GM19397 (cell line): Measurements from ENCODE around the gene TFEB.

Source experiments
- ATAC-seq: cut with Tn5 transposase; IDR thresholded peaks from one replicate; pipeline ENCODE4 v1.9.1; 2021; ENCODE audit warnings: mild to moderate bottlenecking, moderate library complexity; ENCODE audit not compliant: unreplicated experiment

The TFEB gene

GRCh38 chr6:41677124-41677921 lies 58.1 kb downstream of the TFEB start:
- ATAC-seq = no peak

- no peak for ATAC-seq
Measured at GRCh38 chr6:41676431-41676830, 59.0 kb downstream of the TFEB start.

DNA sequence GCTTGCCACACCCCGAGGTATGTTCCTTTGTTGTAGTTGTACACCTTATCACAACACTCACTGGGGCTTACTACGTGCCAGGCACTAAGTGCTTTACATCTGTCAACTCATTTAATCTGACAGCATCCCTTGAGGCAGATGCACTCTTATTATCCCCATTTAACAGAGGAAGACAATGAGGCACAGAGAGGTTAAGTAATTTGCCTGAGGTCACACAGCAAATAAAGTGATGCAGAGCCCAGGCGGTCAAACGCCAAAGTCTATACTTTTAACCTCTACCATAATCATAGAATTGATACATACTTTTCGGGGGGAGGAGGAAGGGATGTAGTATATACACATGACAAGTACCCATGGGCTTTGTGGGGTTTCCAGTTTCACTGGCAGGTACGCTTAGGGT lies 59.4 kb downstream of the TFEB start:
- ATAC-seq = no peak

GRCh38 chr6:41675176-41675775 lies 60.1 kb downstream of the TFEB start:
- ATAC-seq = no peak

GRCh38 chr6:41674231-41675000 lies 61.0 kb downstream of the TFEB start:
- no peak for ATAC-seq

DNA sequence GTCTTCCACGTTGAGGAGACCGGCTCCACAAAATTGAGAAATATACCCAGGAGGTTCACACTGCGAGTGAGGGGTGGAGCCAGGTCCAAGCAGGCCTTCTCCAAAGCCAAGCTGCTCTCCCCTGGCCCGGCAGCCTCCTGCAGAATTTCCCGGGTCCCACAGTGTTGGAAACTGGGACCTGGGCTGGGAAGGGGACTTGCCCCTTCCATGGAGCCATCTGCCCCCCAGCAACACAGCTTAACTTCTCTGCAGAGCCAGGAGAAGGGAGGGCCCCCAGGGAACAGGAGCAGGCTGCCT lies 61.8 kb downstream of the TFEB start:
- no peak for ATAC-seq

GRCh38 chr6:41672816-41673703 lies 62.3 kb downstream of the TFEB start:
- no peak for ATAC-seq

- ATAC-seq = no peak
Measured at GRCh38 chr6:41672016-41672415, 63.4 kb downstream of the TFEB start.

DNA sequence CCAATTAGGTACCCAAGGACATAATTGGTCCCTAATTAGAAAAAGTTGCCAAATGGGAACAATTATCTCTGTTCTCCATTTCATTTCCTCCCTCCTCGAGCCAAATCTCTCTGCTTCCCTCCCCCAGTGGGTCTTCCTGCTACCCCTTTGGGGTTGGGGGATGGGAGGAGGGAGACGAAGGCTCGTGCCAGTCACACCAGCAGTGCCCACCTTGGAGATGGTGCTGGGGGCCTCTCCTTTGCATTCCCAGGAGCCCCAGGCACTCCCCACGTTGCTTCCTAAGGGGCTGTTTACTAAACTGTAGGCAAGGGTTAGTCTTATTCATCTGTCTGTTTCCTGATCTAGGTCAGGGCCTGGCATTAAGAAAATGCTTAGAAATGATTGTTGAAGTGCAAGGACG lies 64.0 kb downstream of the TFEB start:
- no peak for ATAC-seq

DNA sequence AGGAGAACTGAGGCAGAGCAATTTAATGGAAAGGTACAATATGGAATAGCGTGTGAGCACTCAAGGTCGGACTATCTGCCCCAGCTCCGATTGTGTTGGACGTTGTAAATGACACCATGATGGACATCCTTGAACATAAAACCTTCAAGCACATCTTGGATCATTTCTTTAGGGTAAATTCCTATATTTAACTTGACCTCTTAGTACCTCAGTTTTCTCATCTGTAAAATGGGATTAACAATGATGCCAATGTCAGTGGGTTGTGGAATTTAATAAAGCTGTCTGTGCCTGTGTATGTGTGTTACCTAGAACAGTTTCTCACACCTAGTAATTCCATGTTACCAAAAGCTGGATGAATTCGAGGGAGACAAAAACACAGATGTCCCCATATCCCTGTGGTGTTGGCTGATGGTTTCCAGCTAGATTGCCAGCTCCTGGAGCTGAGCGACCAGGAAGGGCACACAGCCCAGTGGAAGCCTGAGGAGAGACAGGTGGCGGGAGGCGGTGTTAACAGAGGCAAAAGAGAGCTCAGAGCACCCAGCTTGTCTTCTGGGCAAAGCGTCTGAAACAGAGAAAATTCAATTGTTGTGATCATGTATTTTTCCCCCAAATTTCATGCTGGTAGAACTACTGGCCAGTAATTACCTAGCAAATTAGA lies 64.6 kb downstream of the TFEB start:
- ATAC-seq = no peak

GRCh38 chr6:41668968-41669367 lies 66.4 kb downstream of the TFEB start:
- ATAC-seq = no peak

DNA sequence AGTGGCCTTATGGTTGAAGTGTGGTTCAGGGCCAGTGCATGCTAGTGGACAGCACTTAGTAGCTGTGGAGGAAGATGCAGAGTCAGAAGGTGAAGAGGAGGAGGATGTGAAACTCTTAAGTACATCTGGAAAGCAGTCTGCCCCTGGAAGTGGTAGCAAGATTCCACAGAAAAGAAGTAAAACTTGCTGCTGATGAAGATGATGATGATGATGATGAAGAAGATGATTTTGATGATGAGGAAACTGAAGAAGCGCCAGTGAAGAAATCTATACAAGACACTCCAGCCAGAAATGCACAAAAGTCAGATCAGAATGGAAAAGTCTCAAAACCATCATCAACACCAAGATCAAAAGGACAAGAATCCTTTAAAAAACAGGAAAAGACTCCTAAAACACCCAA lies 68.2 kb downstream of the TFEB start:
- ATAC-seq = no peak

GRCh38 chr6:41664271-41664670 lies 71.1 kb downstream of the TFEB start:
- ATAC-seq = no peak

- ATAC-seq = no peak
Measured at GRCh38 chr6:41663568-41663967, 71.8 kb downstream of the TFEB start.

DNA sequence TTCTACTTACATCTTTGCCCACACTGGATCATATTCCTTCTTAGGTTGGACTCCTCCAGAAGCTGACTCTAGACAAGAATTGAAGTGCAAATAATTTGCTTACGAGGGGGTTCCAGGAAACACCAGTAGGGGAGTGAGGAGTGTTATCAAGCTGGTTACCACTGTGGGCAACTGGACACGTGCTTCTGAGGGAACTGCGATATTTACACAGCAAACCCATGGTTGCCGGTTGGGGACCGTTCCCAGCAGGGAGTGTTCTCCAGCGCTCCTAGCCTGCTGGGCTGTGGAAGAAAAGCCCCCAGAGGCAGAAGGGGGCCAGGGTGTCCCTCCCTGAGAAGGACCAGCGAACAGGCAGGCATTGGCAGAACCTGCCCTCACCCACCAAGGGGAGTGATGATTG lies 75.5 kb downstream of the TFEB start:
- no peak for ATAC-seq

DNA sequence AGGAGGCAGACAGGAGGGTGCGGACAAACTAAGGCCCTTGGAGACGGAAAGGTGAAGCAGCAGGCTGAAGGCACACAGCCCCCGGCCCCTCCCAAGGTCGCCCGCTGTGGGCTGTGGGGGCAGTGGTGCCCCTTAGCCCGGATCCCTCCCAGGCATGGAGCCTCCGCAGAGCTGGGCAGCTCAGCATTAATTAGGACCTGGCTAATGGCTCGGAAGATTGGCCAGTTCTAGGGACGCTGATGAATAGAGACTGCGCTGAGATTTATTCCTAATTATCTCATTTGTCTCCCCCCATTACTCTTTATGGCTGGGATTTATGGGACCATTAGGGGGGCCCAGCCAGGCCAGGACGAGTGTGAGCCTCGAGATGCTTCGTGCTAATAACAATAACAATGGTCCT lies 76.8 kb downstream of the TFEB start:
- no peak for ATAC-seq

- no peak for ATAC-seq
Measured at GRCh38 chr6:41657131-41658094, 78.0 kb downstream of the TFEB start.

DNA sequence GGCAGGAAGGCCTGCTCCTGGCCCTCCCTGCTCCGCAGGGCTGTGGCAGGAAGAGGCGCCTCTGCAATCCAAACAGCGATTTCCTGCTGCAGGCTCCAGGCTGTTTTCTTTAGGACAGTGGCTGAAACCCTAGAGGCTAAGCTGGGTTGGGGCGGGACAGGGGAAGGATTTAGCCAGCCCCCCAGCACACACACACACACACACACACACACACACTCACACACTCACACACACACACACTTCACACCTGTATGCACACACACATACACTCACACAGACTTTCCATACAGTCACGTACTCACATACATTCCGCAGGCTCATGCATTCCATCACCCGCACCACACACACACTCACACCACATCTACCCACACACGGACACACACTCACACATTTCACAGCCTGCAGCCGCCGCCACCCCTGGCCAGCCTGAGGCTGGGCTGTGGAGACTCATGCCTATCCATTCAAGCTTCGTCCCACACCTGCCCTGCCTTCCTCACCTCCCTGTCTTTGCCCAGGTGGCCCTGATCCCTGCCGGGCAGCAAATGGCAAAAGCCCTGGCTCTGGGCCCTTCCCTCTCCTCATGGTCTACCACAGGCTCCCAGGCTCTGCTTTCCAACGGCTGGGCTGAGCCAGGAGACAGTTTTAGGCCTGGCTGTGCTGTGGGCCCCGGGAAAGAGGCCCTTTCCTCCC lies 79.3 kb downstream of the TFEB start:
- ATAC-seq = no peak

DNA sequence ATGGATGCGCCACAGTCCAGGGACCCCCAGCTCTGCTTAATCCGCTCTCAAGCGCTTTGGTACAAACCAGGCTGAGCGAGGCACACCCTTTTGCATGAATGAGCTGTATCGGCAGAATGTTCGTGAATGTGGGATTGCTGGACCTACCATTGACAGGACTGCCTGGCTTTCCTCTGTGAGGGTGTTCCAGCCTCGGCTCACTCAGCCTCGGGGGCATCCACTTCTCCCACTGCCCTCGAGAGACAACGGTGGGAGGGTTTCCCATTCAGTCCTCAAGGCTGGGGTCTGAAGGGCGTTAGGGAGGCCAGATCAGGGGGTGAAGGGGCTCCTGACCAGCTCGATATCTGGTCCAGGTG lies 79.8 kb downstream of the TFEB start:
- no peak for ATAC-seq
